CD4-positive, alpha-beta T cell treated with Interleukin-6 at 100 ng/mL for 8 hours (primary cell): Measurements from ENCODE around the gene TMEM178B.

Source experiments
- DNase-seq: peaks from one replicate; pipeline ENCODE4 v3.0.0-alpha.2; 2020; ENCODE audit warnings: mixed read lengths, low spot score

Gene TMEM178B

GRCh38 chr7:141265668-141266067 lies 191.8 kb downstream of the TMEM178B start:
- DNase-seq, result no peak

GRCh38 chr7:141268614-141269013 lies 194.8 kb downstream of the TMEM178B start:
- DNase-seq, result no peak

GRCh38 chr7:141271451-141271850 lies 197.6 kb downstream of the TMEM178B start:
- no peak for DNase-seq

GRCh38 chr7:141272417-141272816 lies 198.6 kb downstream of the TMEM178B start:
- DNase-seq, result no peak

GRCh38 chr7:141275350-141275749 lies 201.5 kb downstream of the TMEM178B start:
- no peak for DNase-seq

GRCh38 chr7:141276031-141276430 lies 202.2 kb downstream of the TMEM178B start:
- no peak for DNase-seq

- DNase-seq, result no peak
These were observed 206.2 kb downstream of the TMEM178B start for GRCh38 chr7:141280100-141280499.

- no peak for DNase-seq
These were observed 207.4 kb downstream of the TMEM178B start for GRCh38 chr7:141281311-141281710.

- no peak for DNase-seq
These were observed 212.7 kb downstream of the TMEM178B start for GRCh38 chr7:141286522-141286921.

- no peak for DNase-seq
These were observed 214.1 kb downstream of the TMEM178B start for GRCh38 chr7:141287936-141288335.

- DNase-seq, result no peak
These were observed 214.8 kb downstream of the TMEM178B start for GRCh38 chr7:141288626-141289025.

GRCh38 chr7:141290365-141290764 lies 216.5 kb downstream of the TMEM178B start:
- no peak for DNase-seq

GRCh38 chr7:141290973-141291372 lies 217.1 kb downstream of the TMEM178B start:
- no peak for DNase-seq

- DNase-seq, result no peak
These were observed 217.7 kb downstream of the TMEM178B start for GRCh38 chr7:141291541-141291940.

GRCh38 chr7:141294143-141294829 lies 220.4 kb downstream of the TMEM178B start:
- DNase-seq, result no peak

GRCh38 chr7:141295367-141295895 lies 221.6 kb downstream of the TMEM178B start:
- no peak for DNase-seq

GRCh38 chr7:141300816-141301215 lies 227.0 kb downstream of the TMEM178B start:
- DNase-seq, result no peak

GRCh38 chr7:141301544-141301943 lies 227.7 kb downstream of the TMEM178B start:
- DNase-seq, result no peak

- DNase-seq, result no peak
These were observed 228.8 kb downstream of the TMEM178B start for GRCh38 chr7:141302617-141303016.

GRCh38 chr7:141304291-141304690 lies 230.4 kb downstream of the TMEM178B start:
- DNase-seq, result no peak

- DNase-seq, result no peak
These were observed 232.2 kb downstream of the TMEM178B start for GRCh38 chr7:141306081-141306480.

- no peak for DNase-seq
These were observed 238.5 kb downstream of the TMEM178B start for GRCh38 chr7:141312395-141312794.

- DNase-seq, result no peak
These were observed 239.1 kb downstream of the TMEM178B start for GRCh38 chr7:141312828-141313521.
